OCI-LY1 (cell line): ENCODE data around the gene NAA35.

Experiments
- H2AFZ ChIP-seq: fragments of 200-600 bp; sonication (generic), shearing (Covaris generic); 2 replicates; pipeline ENCODE4 v1.6.0; 2014; ENCODE audit warnings: antibody characterized with exemption, mild to moderate bottlenecking, low read length
- H3F3A ChIP-seq: fragments of 200-600 bp; sonication (generic), shearing (Covaris generic); 2 replicates; pipeline ENCODE4 v1.6.0; 2014; ENCODE audit warnings: mild to moderate bottlenecking, antibody characterized with exemption, low read length, moderate library complexity; ENCODE audit not compliant: insufficient read depth
- H3K27ac ChIP-seq: fragments of 200-600 bp; sonication (generic); 2 replicates; pipeline ENCODE4 v1.5.1; 2014; ENCODE audit warnings: low read length, mixed run types, mild to moderate bottlenecking, low read depth; ENCODE audit not compliant: poor library complexity, severe bottlenecking
- H3K27me3 ChIP-seq: fragments of 200-600 bp; sonication (generic); 2 replicates; pipeline ENCODE4 v1.6.0; 2014; ENCODE audit warnings: antibody characterized with exemption, mild to moderate bottlenecking, low read length, moderate library complexity; ENCODE audit not compliant: insufficient read depth
- H3K36me3 ChIP-seq: fragments of 200-600 bp; sonication (generic); 2 replicates; pipeline ENCODE4 v1.6.1; 2014; ENCODE audit warnings: mild to moderate bottlenecking, antibody characterized with exemption, low read length, moderate library complexity, mixed read lengths; ENCODE audit not compliant: insufficient read depth
- H3K4me1 ChIP-seq: fragments of 200-600 bp; sonication (generic); 2 replicates; pipeline ENCODE4 v1.5.1; 2014; ENCODE audit warnings: mild to moderate bottlenecking, low read length, moderate library complexity; ENCODE audit not compliant: insufficient read depth, severe bottlenecking
- H3K4me2 ChIP-seq: fragments of 200-600 bp; sonication (generic), shearing (Covaris generic); 2 replicates; pipeline ENCODE4 v1.6.1; 2014; ENCODE audit warnings: low read length
- H3K4me3 ChIP-seq: fragments of 200-600 bp; sonication (generic); 2 replicates; pipeline ENCODE4 v1.5.1; 2014; ENCODE audit warnings: low read length, low read depth, mild to moderate bottlenecking, mixed read lengths; ENCODE audit not compliant: poor library complexity, severe bottlenecking
- H3K79me2 ChIP-seq: fragments of 200-600 bp; shearing (Covaris generic); 2 replicates; pipeline ENCODE4 v1.6.1; 2016; ENCODE audit warnings: mixed run types, low read length, mixed read lengths; ENCODE audit not compliant: insufficient read depth
- H3K9ac ChIP-seq: fragments of 200-600 bp; sonication (generic), shearing (Covaris generic); 2 replicates; pipeline ENCODE4 v1.6.1; 2014; ENCODE audit warnings: mild to moderate bottlenecking, low read length, mixed read lengths
- H3K9me2 ChIP-seq: fragments of 200-600 bp; sonication (generic), shearing (Covaris generic); 2 replicates; pipeline ENCODE4 v1.6.1; 2014; ENCODE audit warnings: low read depth, mild to moderate bottlenecking, low read length, mixed read lengths
- H3K9me3 ChIP-seq: fragments of 200-600 bp; shearing (Covaris generic); 2 replicates; pipeline ENCODE4 v1.6.1; 2014; ENCODE audit warnings: low read length, mixed read lengths
- H4K20me1 ChIP-seq: fragments of 200-600 bp; sonication (generic), shearing (Covaris generic); 2 replicates; pipeline ENCODE4 v1.6.0; 2016; ENCODE audit warnings: mild to moderate bottlenecking, low read length; ENCODE audit not compliant: insufficient read depth
- EZH2 ChIP-seq: fragments of 200-600 bp; sonication (generic), shearing (Covaris generic); IDR thresholded peaks from 2 replicates; pipeline ENCODE4 v1.8.0; 2017; ENCODE audit warnings: borderline replicate concordance, mixed run types, mild to moderate bottlenecking, antibody characterized with exemption, low read length, moderate library complexity, mixed read lengths
- TF ChIP-seq, protein P1 (sequence below): fragments of 200-600 bp; sonication (generic), shearing (Covaris generic); IDR thresholded peaks from 2 replicates; pipeline ENCODE4 v1.5.1; 2017; ENCODE audit warnings: mild to moderate bottlenecking, antibody characterized with exemption, low read length, moderate library complexity, mixed read lengths

The NAA35 gene

GRCh38 chr9:85940832-85941621, at the start of gene NAA35:
TSS of gene NAA35 (plus strand) at chr9:85941146. CDS start at chr9:85942160, 1,014 bp downstream.
- H3K4me1 ChIP-seq = peaks cover 27% of the 10 kb centered on the region
- peak within 1 kb of the TSS; percentile 86 for H3K9ac ChIP-seq
- no peaks in the 10 kb centered on the region for H3K27me3 ChIP-seq

DNA sequence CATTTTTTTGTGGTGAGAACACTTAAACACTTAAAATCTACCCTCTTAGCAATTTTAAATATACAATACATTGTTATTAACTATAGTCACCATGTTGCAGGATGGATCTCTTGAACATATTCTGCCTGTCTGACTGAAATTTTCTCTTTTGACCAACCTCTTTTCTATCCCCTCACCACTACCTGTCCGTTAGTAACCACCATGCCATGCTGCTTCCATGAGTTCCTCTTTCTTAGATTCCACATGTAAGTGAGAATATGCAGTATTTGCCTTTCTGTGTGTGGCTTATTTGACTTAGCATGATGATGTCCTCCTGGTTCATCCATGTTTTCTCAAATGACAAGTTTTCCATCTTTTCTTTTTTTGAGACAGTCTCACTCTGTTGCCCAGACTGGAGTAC, 48.5 kb upstream of the NAA35 start:
- no peak for TF ChIP-seq EZH2
- TF ChIP-seq, protein P1, sequence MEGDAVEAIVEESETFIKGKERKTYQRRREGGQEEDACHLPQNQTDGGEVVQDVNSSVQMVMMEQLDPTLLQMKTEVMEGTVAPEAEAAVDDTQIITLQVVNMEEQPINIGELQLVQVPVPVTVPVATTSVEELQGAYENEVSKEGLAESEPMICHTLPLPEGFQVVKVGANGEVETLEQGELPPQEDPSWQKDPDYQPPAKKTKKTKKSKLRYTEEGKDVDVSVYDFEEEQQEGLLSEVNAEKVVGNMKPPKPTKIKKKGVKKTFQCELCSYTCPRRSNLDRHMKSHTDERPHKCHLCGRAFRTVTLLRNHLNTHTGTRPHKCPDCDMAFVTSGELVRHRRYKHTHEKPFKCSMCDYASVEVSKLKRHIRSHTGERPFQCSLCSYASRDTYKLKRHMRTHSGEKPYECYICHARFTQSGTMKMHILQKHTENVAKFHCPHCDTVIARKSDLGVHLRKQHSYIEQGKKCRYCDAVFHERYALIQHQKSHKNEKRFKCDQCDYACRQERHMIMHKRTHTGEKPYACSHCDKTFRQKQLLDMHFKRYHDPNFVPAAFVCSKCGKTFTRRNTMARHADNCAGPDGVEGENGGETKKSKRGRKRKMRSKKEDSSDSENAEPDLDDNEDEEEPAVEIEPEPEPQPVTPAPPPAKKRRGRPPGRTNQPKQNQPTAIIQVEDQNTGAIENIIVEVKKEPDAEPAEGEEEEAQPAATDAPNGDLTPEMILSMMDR = no peak
- H3F3A ChIP-seq = no peaks in the 10 kb centered on the region
- H3K36me3 ChIP-seq = no peaks in the 10 kb centered on the region
- H3K27ac ChIP-seq = no peak overlapping the region
- no peaks in the 10 kb centered on the region; the same call in 1 of the 2 replicates for H3K27me3 ChIP-seq
- no peak overlapping the region for H3K9ac ChIP-seq
- no peaks in the 10 kb centered on the region for H4K20me1 ChIP-seq
- H3K4me1 ChIP-seq = no peaks in the 10 kb centered on the region
- no peaks in the 10 kb centered on the region for H3K79me2 ChIP-seq
- H3K4me3 ChIP-seq = no peak overlapping the region
- no peaks in the 10 kb centered on the region for H3K9me3 ChIP-seq
- no peak overlapping the region for H2AFZ ChIP-seq
- H3K4me2 ChIP-seq = no peak overlapping the region
- no peaks in the 10 kb centered on the region for H3K9me2 ChIP-seq

More at GRCh38 chr9:85940832-85941621, at the start of gene NAA35:
- no peak within 1 kb of the TSS for H3K27ac ChIP-seq
- no peaks in the 10 kb centered on the region for H3K79me2 ChIP-seq
- peak within 1 kb of the TSS; percentile 97 for H3K4me2 ChIP-seq
- H3K9me2 ChIP-seq = no peaks in the 10 kb centered on the region
- TF ChIP-seq EZH2 = no peak
- TF ChIP-seq, protein P1 = no peak
- peaks cover 24% of the 10 kb centered on the region for H3K36me3 ChIP-seq
- H2AFZ ChIP-seq = 0 out of 2 replicates have a peak within 1 kb of the TSS, but pooled peaks have one; percentile 10
- H3K4me3 ChIP-seq = peak within 1 kb of the TSS; percentile 93
- no peaks in the 10 kb centered on the region for H4K20me1 ChIP-seq
- H3F3A ChIP-seq = no peaks in the 10 kb centered on the region
- no peaks in the 10 kb centered on the region for H3K9me3 ChIP-seq

GRCh38 chr9:85895685-85896084, 45.3 kb upstream of the NAA35 start:
- H3K4me1 ChIP-seq = no peaks in the 10 kb centered on the region
- no peaks in the 10 kb centered on the region for H3K36me3 ChIP-seq
- no peaks in the 10 kb centered on the region for H4K20me1 ChIP-seq
- no peaks in the 10 kb centered on the region for H3K79me2 ChIP-seq
- H3K9me3 ChIP-seq = no peaks in the 10 kb centered on the region
- H3K27ac ChIP-seq = no peak overlapping the region
- no peak overlapping the region for H2AFZ ChIP-seq
- no peaks in the 10 kb centered on the region for H3F3A ChIP-seq
- TF ChIP-seq EZH2 = no peak
- TF ChIP-seq, protein P1 = no peak
- H3K4me2 ChIP-seq = no peak overlapping the region
- H3K9me2 ChIP-seq = no peaks in the 10 kb centered on the region
- no peaks in the 10 kb centered on the region; the same call in 1 of the 2 replicates for H3K27me3 ChIP-seq
- no peak overlapping the region for H3K4me3 ChIP-seq
- H3K9ac ChIP-seq = no peak overlapping the region
